Endodermal cell (in vitro differentiated cells): ENCODE measurements around the gene KCNIP4. TPM values are rescaled to one million over a fixed set of nuclear protein-coding genes. Genes with fewer than 3 reads are reported as not detected.

Source experiments
- DNase-seq: peaks from one replicate; pipeline ENCODE4 v3.0.0-alpha.2; 2017
- H3K27ac ChIP-seq: 2 replicates; pipeline ENCODE4 v1.5.1; 2013; ENCODE audit warnings: mild to moderate bottlenecking, low read depth, low read length, moderate library complexity
- H3K27me3 ChIP-seq: 2 replicates; pipeline ENCODE4 v1.6.1; 2013; ENCODE audit warnings: mild to moderate bottlenecking, low read length, moderate library complexity; ENCODE audit not compliant: insufficient read depth, control insufficient read depth, poor library complexity, severe bottlenecking
- H3K36me3 ChIP-seq: 2 replicates; pipeline ENCODE4 v1.7.0; 2013; ENCODE audit warnings: mild to moderate bottlenecking, low read length, moderate library complexity; ENCODE audit not compliant: control insufficient read depth, insufficient read depth
- H3K4me1 ChIP-seq: one replicate; pipeline ENCODE4 v1.7.0; 2013; ENCODE audit warnings: low read length; ENCODE audit not compliant: control insufficient read depth, insufficient read depth
- H3K4me3 ChIP-seq: 2 replicates; pipeline ENCODE4 v1.5.1; 2013; ENCODE audit warnings: mild to moderate bottlenecking, low read length, moderate library complexity
- H3K9ac ChIP-seq: 2 replicates; pipeline ENCODE4 v1.6.1; 2013; ENCODE audit warnings: mild to moderate bottlenecking, low read length, moderate library complexity; ENCODE audit not compliant: poor library complexity, severe bottlenecking; ENCODE audit errors: extremely low read depth
- H3K9me3 ChIP-seq: 2 replicates; pipeline ENCODE4 v1.6.1; 2013; ENCODE audit warnings: mild to moderate bottlenecking, low read length, moderate library complexity; ENCODE audit not compliant: control insufficient read depth
- H3K27ac Mint-ChIP-seq: 2 replicates; pipeline ENCODE4 v1.8.0; 2020; ENCODE audit warnings: mixed read lengths
- H3K27me3 Mint-ChIP-seq: 2 replicates; pipeline ENCODE4 v1.8.0; 2021; ENCODE audit warnings: mild to moderate bottlenecking, mixed read lengths; ENCODE audit not compliant: insufficient read depth
- H3K36me3 Mint-ChIP-seq: 2 replicates; pipeline ENCODE4 v1.8.0; 2020; ENCODE audit warnings: low read depth, mixed read lengths
- H3K4me1 Mint-ChIP-seq: 2 replicates; pipeline ENCODE4 v1.8.0; 2020; ENCODE audit warnings: mixed read lengths
- H3K4me3 Mint-ChIP-seq: 2 replicates; pipeline ENCODE4 v1.8.0; 2020; ENCODE audit warnings: mild to moderate bottlenecking, moderate library complexity, mixed read lengths
- H3K9me3 Mint-ChIP-seq: 2 replicates; pipeline ENCODE4 v1.8.0; 2020; ENCODE audit warnings: mild to moderate bottlenecking, mixed read lengths
- CTCF ChIP-seq: fragments of 200-600 bp; sonication (generic); conservative IDR thresholded peaks from 2 replicates; pipeline ENCODE4 v1.5.0; 2021; ENCODE audit warnings: antibody characterized with exemption, mild to moderate bottlenecking
- WGBS, 2 experiments: methylation state at CpG; one replicate each; pipeline versions ENCODE4 v1.1.5 to v1.1.7; 2013; ENCODE audit warnings: missing lambda C conversion rate in 2 of 2, mixed read lengths in 1 of 2; ENCODE audit not compliant: insufficient coverage in 1 of 2, insufficient read length in 1 of 2; 5-methylcytosine and 5-hydroxymethylcytosine counted together
- total RNA-seq, 2 donors: library from RNA; stranded (reverse); fragmentation: NEBNext Ultra II Directional in 1 of 2; extraction: Animal tissue kit (Norgen Biotek cat#: 25700) in 1 of 2; gene quantifications; 2 replicates in 1 of 2; 3 replicates in 1 of 2; pipeline ENCODE4 v1.2.1, GENCODE V29; 2021

Gene KCNIP4
- total RNA-seq, 2 donors from 2014 or later: not detected

DNA sequence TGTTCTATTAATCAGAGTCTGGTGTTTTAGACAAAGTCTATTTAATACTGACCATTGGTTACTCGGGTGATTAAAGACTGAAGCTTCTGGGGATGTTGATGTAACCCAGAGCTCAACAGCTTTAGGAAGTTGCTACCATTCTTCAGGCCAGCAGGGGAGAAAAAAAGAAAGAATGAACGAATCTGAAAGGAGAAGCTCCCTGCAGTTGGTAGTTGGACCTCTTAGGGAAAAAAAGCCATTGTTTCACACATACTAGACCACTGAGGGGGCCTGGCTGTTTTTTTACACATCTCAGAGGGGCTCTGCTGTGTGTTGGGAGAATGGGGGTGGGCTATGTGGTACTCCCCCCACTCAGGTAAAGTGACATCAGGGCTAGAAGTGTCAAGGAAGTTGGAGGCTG lies 378.9 kb downstream of the KCNIP4 start:
- H3K27me3 Mint-ChIP-seq: no peaks in the 10 kb centered on the region
- no peaks in the 10 kb centered on the region for H3K36me3 Mint-ChIP-seq
- H3K4me3 Mint-ChIP-seq: no peak overlapping the region
- peak; percentile 50 for TF ChIP-seq CTCF
- no peak overlapping the region for H3K27ac Mint-ChIP-seq
- H3K27me3 ChIP-seq: no peaks in the 10 kb centered on the region
- H3K4me3 ChIP-seq: no peak overlapping the region
- H3K36me3 ChIP-seq: no peaks in the 10 kb centered on the region
- no peak overlapping the region for H3K27ac ChIP-seq
- DNase-seq: no peak
- no peaks in the 10 kb centered on the region for H3K9me3 ChIP-seq
- H3K9me3 Mint-ChIP-seq: no peaks in the 10 kb centered on the region
- peaks cover 26% of the 10 kb centered on the region for H3K4me1 Mint-ChIP-seq
- WGBS, 2 experiments: 17 to 51% methylated on average over 1 to 2 of the region's 2 CpGs
- H3K4me1 ChIP-seq: peaks cover 2% of the 10 kb centered on the region
- H3K9ac ChIP-seq: no peak overlapping the region

GRCh38 chr4:21555083-21555482 lies 393.5 kb downstream of the KCNIP4 start:
- no peaks in the 10 kb centered on the region for H3K36me3 ChIP-seq
- WGBS, 2 experiments: 68 to 74% methylated on average over 3 of the region's 3 CpGs
- no peaks in the 10 kb centered on the region for H3K27me3 ChIP-seq
- H3K4me3 ChIP-seq: no peak overlapping the region
- no peak for DNase-seq
- H3K9me3 ChIP-seq: no peaks in the 10 kb centered on the region
- no peaks in the 10 kb centered on the region for H3K4me1 ChIP-seq
- H3K27ac ChIP-seq: no peak overlapping the region
- Mint-ChIP-seq H3K4me1 (peaks cover 9% of the 10 kb centered on the region), H3K4me3 (no peak overlapping the region), H3K36me3 (no peaks in the 10 kb centered on the region), H3K27ac (no peak overlapping the region), H3K9me3 (no peaks in the 10 kb centered on the region), H3K27me3 (no peaks in the 10 kb centered on the region)
- no peak for TF ChIP-seq CTCF
- H3K9ac ChIP-seq: no peak overlapping the region

DNA sequence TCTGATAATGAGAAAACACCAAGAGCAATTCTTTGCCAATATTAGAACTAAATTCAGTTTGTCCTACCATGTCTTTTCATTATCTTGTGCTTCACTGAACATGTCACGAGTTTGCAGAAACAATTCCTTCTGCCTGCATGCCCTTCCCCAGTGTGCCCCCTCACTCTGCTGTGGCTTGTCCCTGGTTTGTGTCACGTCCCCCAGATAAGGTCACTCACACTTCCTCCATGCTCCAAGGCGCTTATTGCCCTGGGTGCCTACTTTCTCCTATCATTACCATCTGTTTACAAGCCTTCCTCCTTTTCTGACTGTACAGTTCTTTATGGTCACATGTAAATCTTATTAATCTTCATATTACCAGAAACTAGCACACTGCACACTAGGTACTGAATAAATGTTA lies 394.1 kb downstream of the KCNIP4 start:
- no peaks in the 10 kb centered on the region for H3K9me3 Mint-ChIP-seq
- Histone ChIP-seq H3K9me3 (no peaks in the 10 kb centered on the region), H3K9ac (no peak overlapping the region), H3K27ac (no peak overlapping the region), H3K27me3 (no peaks in the 10 kb centered on the region), H3K4me3 (no peak overlapping the region), H3K36me3 (no peaks in the 10 kb centered on the region), H3K4me1 (no peaks in the 10 kb centered on the region)
- H3K27me3 Mint-ChIP-seq: no peaks in the 10 kb centered on the region
- peaks cover 9% of the 10 kb centered on the region for H3K4me1 Mint-ChIP-seq
- H3K27ac Mint-ChIP-seq: no peak overlapping the region
- WGBS, 2 experiments: 87 to 100% methylated on average over 3 of the region's 3 CpGs
- TF ChIP-seq CTCF: no peak
- DNase-seq: no peak
- no peak overlapping the region for H3K4me3 Mint-ChIP-seq
- no peaks in the 10 kb centered on the region for H3K36me3 Mint-ChIP-seq
